ENCODE data around the gene IGSF5.
"Not testable (repeated sequence)": the region's sequence is repeated elsewhere in the genome, so short reads cannot be mapped to it uniquely, and the experiment has no call there.

Gene IGSF5

GRCh38 chr21:39744883-39745282, at the start of gene IGSF5:
Gene IGSF5, plus strand, starts transcription at chr21:39745183. Its CDS starts 327 bp downstream, at chr21:39745510.
- H3K9me3 ChIP-seq (ENCODE audit: severe bottlenecking); H3K27me3 ChIP-seq (ENCODE audit: insufficient read depth, low read depth, severe bottlenecking); DNase-seq; H3K4me3 ChIP-seq (ENCODE audit: low read depth, low read length); H3K36me3 ChIP-seq; H3K27ac ChIP-seq: not testable (repeated sequence)

- no peak overlapping the region for H3K4me3 ChIP-seq (ENCODE audit: low read depth, low read length)
- no peaks in the 10 kb centered on the region for H3K9me3 ChIP-seq (ENCODE audit: severe bottlenecking)
- no peak for DNase-seq
- H3K27me3 ChIP-seq (ENCODE audit: insufficient read depth, low read depth, severe bottlenecking): no peaks in the 10 kb centered on the region
- TF ChIP-seq, protein P1, sequence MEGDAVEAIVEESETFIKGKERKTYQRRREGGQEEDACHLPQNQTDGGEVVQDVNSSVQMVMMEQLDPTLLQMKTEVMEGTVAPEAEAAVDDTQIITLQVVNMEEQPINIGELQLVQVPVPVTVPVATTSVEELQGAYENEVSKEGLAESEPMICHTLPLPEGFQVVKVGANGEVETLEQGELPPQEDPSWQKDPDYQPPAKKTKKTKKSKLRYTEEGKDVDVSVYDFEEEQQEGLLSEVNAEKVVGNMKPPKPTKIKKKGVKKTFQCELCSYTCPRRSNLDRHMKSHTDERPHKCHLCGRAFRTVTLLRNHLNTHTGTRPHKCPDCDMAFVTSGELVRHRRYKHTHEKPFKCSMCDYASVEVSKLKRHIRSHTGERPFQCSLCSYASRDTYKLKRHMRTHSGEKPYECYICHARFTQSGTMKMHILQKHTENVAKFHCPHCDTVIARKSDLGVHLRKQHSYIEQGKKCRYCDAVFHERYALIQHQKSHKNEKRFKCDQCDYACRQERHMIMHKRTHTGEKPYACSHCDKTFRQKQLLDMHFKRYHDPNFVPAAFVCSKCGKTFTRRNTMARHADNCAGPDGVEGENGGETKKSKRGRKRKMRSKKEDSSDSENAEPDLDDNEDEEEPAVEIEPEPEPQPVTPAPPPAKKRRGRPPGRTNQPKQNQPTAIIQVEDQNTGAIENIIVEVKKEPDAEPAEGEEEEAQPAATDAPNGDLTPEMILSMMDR (IDR thresholded peaks at IDR 0.05; ENCODE audit: low read depth, low read length): no peak
- no peak overlapping the region for H3K27ac ChIP-seq
- H3K36me3 ChIP-seq: no peaks in the 10 kb centered on the region
These were observed 48.8 kb upstream of the IGSF5 start for GRCh38 chr21:39696196-39696595.

GRCh38 chr21:39696618-39697017, 48.4 kb upstream of the IGSF5 start:
- Histone ChIP-seq H3K27ac (no peak overlapping the region), H3K9me3 (ENCODE audit: severe bottlenecking) (no peaks in the 10 kb centered on the region), H3K4me3 (ENCODE audit: low read depth, low read length) (no peak overlapping the region), H3K27me3 (ENCODE audit: insufficient read depth, low read depth, severe bottlenecking) (no peaks in the 10 kb centered on the region), H3K36me3 (no peaks in the 10 kb centered on the region)
- no peak for DNase-seq
- TF ChIP-seq, protein P1 (IDR thresholded peaks at IDR 0.05; ENCODE audit: low read depth, low read length): no peak

DNA sequence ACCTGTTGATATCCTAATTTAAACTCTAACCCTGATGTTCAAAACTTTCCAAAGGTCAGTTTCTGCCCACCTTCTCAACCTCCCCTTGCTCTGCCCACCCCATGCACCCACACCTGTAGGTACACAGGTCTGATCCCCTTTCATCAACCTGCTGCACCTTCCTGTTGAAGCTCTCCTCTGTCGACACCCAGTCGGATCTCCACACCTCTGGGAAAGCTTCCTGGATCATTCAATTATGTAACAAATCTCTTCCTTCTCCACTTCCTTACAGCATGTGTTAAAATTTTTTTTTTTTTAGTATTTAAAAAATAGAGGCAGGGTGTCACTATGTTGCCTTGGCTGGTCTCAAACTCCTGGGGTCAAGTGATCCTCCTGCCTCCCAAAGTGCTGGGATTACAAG, 44.7 kb upstream of the IGSF5 start:
- TF ChIP-seq, protein P1 (IDR thresholded peaks at IDR 0.05; ENCODE audit: low read depth, low read length): no peak
- peaks cover 6% of the 10 kb centered on the region for H3K9me3 ChIP-seq (ENCODE audit: severe bottlenecking)
- H3K27me3 ChIP-seq (ENCODE audit: insufficient read depth, low read depth, severe bottlenecking): no peaks in the 10 kb centered on the region
- DNase-seq: no peak
- H3K36me3 ChIP-seq: no peaks in the 10 kb centered on the region
- H3K27ac ChIP-seq: no peak overlapping the region
- H3K4me3 ChIP-seq (ENCODE audit: low read depth, low read length): no peak overlapping the region

GRCh38 chr21:39703578-39703977, 41.4 kb upstream of the IGSF5 start:
- TF ChIP-seq, protein P1 (IDR thresholded peaks at IDR 0.05; ENCODE audit: low read depth, low read length): no peak
- Histone ChIP-seq H3K9me3 (ENCODE audit: severe bottlenecking) (peaks cover 6% of the 10 kb centered on the region), H3K36me3 (no peaks in the 10 kb centered on the region), H3K27me3 (ENCODE audit: insufficient read depth, low read depth, severe bottlenecking) (no peaks in the 10 kb centered on the region), H3K4me3 (ENCODE audit: low read depth, low read length) (no peak overlapping the region), H3K27ac (no peak overlapping the region)
- no peak for DNase-seq

- H3K4me3 ChIP-seq (ENCODE audit: low read depth, low read length): no peak overlapping the region
- DNase-seq: no peak
- H3K36me3 ChIP-seq: no peaks in the 10 kb centered on the region
- H3K27me3 ChIP-seq (ENCODE audit: insufficient read depth, low read depth, severe bottlenecking): no peaks in the 10 kb centered on the region
- no peak overlapping the region for H3K27ac ChIP-seq
- TF ChIP-seq, protein P1 (IDR thresholded peaks at IDR 0.05; ENCODE audit: low read depth, low read length): no peak
- peaks cover 6% of the 10 kb centered on the region for H3K9me3 ChIP-seq (ENCODE audit: severe bottlenecking)
These were observed 39.1 kb upstream of the IGSF5 start for GRCh38 chr21:39705849-39706248.
